Naive thymus-derived CD4-positive, alpha-beta T cell (primary cell): Measurements from ENCODE around the gene RPS25. TPM values are rescaled to one million over a fixed set of nuclear protein-coding genes. Genes with fewer than 3 reads are reported as not detected.
"Not testable (repeated sequence)": the region's sequence is repeated elsewhere in the genome, so short reads cannot be mapped to it uniquely, and the experiment has no call there.

Experiments
- ATAC-seq: fragments of 150-1000 bp; cut with Tn5 transposase; 2 replicates; pipeline ENCODE4 v1.10.0; 2021; ENCODE audit warnings: mild to moderate bottlenecking, moderate library complexity
- CTCF ChIA-PET: fragments of 350-600 bp; sonication (Branson Sonifier 250); formaldehyde crosslinking; loops from one replicate; lab custom pipeline; 2021; ENCODE audit warnings: antibody characterized with exemption; lab: Charles Lee
- POLR2A ChIA-PET: fragments of 350-600 bp; sonication (Branson Sonifier 250); formaldehyde crosslinking; loops from one replicate; lab custom pipeline; 2021; ENCODE audit warnings: antibody characterized with exemption, inconsistent platforms; lab: Charles Lee
- DNase-seq, 9 donors: peaks; one replicate each; pipeline versions ENCODE4 v3.0.0 to v3.0.0-alpha.2; 2020 to 2022; ENCODE audit warnings: mixed read lengths in 1 of 9
- H3K27ac ChIP-seq: one replicate; pipeline ENCODE4 v1.7.0; 2013; ENCODE audit warnings: mild to moderate bottlenecking, low read depth, low read length, moderate library complexity
- H3K27me3 ChIP-seq, 2 donors: one replicate each; pipeline ENCODE4 v1.7.0; 2013; ENCODE audit warnings: low read length in 2 of 2, mild to moderate bottlenecking in 2 of 2, moderate library complexity in 2 of 2; ENCODE audit not compliant: control insufficient read depth in 2 of 2, insufficient read depth in 2 of 2
- H3K36me3 ChIP-seq, 3 experiments: 1 replicate in 2 of 3; 2 replicates in 1 of 3; pipeline ENCODE4 v1.7.0; 2013; ENCODE audit warnings: low read length in 3 of 3, mild to moderate bottlenecking in 3 of 3, moderate library complexity in 1 of 3; ENCODE audit not compliant: insufficient read depth in 3 of 3, control insufficient read depth in 2 of 3
- H3K4me1 ChIP-seq, 2 donors: one replicate each; pipeline ENCODE4 v1.7.0; 2013; ENCODE audit warnings: low read length in 2 of 2, mild to moderate bottlenecking in 2 of 2, moderate library complexity in 1 of 2; ENCODE audit not compliant: control insufficient read depth in 2 of 2, insufficient read depth in 2 of 2
- H3K4me3 ChIP-seq: 2 replicates; pipeline ENCODE4 v1.7.0; 2013; ENCODE audit warnings: mild to moderate bottlenecking, low read length
- H3K9me3 ChIP-seq, 3 experiments: 1 replicate in 2 of 3; 2 replicates in 1 of 3; pipeline ENCODE4 v1.7.0; 2013; ENCODE audit warnings: low read length in 3 of 3; ENCODE audit not compliant: control insufficient read depth in 2 of 3
- H3K27ac Mint-ChIP-seq, 9 donors: one replicate each; pipeline ENCODE4 v1.8.0; 2020 to 2022; ENCODE audit warnings: mixed read lengths in 9 of 9, mild to moderate bottlenecking in 8 of 9, moderate library complexity in 5 of 9, inconsistent platforms in 2 of 9
- H3K27me3 Mint-ChIP-seq, 5 donors: one replicate each; pipeline ENCODE4 v1.8.0; 2021 to 2022; ENCODE audit warnings: mixed read lengths in 5 of 5, mild to moderate bottlenecking in 1 of 5
- H3K36me3 Mint-ChIP-seq, 5 donors: one replicate each; pipeline ENCODE4 v1.8.0; 2020 to 2022; ENCODE audit warnings: mixed read lengths in 5 of 5, mild to moderate bottlenecking in 3 of 5, inconsistent platforms in 1 of 5
- H3K4me1 Mint-ChIP-seq, 7 donors: one replicate each; pipeline ENCODE4 v1.8.0; 2020 to 2022; ENCODE audit warnings: mixed read lengths in 7 of 7, mild to moderate bottlenecking in 3 of 7, inconsistent platforms in 1 of 7
- H3K4me3 Mint-ChIP-seq, 10 donors: one replicate each; pipeline ENCODE4 v1.8.0; 2020 to 2022; ENCODE audit warnings: mild to moderate bottlenecking in 10 of 10, mixed read lengths in 10 of 10, moderate library complexity in 6 of 10, inconsistent platforms in 2 of 10
- H3K9me3 Mint-ChIP-seq, 11 donors: one replicate each; pipeline ENCODE4 v1.8.0; 2020 to 2022; ENCODE audit warnings: mixed read lengths in 11 of 11, mild to moderate bottlenecking in 4 of 11, inconsistent platforms in 1 of 11, moderate library complexity in 1 of 11
- intact Hi-C, 2 donors: fragments of 100-400 bp; cut with micrococcal nuclease; formaldehyde crosslinking; loops; one replicate each; pipeline ENCODE4 v1.15.1; 2023
- polyA plus RNA-seq, 2 donors: library from polyadenylated mRNA; unstranded; fragments of 300-500 nt; fragmentation: Illumina TruSeq; gene quantifications; one replicate each; pipeline ENCODE4 v1.2.3, GENCODE V29; 2021
- total RNA-seq, 6 experiments: library from RNA in 5 of 6; stranded (reverse) in 5 of 6; gene quantifications; 1 replicate in 5 of 6; 2 replicates in 1 of 6; pipeline ENCODE4 v1.2.3 and lab custom pipeline; 2021 to 2026

The RPS25 gene
- total and polyA plus RNA-seq, 7 experiments from 2014 or later, result 1,535 to 6,094 (median 2,866) TPM

DNA sequence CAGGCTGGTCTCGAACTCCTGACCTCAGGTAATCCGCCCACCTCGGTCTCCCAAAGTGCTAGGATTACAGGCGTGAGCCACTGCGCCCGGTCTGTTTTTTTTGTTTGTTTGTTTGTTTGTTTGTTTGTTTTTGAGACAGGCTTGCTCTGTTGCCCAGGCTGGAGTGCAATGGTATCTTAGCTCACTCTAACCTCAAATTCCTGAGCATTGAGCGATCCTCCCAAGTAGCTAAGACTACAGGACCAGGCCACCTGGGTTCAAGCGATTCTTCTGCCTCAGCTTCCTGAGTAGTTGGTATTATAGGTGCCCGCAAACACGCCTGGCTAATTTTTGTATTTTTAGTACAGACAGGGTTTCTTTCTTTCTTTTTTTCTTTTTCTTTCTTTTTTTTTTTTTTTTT, 15.3 kb upstream of the RPS25 start:
- H3K9me3 Mint-ChIP-seq, H3K36me3 ChIP-seq, H3K27me3 ChIP-seq, H3K4me3 Mint-ChIP-seq, DNase-seq, H3K36me3 Mint-ChIP-seq, H3K9me3 ChIP-seq, CTCF ChIA-PET, H3K27ac ChIP-seq, H3K27me3 Mint-ChIP-seq, ATAC-seq, H3K27ac Mint-ChIP-seq, intact Hi-C loops, H3K4me3 ChIP-seq: not testable (repeated sequence)
- H3K4me1 ChIP-seq, result peaks cover 0 to 10% of the 10 kb centered on the region in 2 donors
- POLR2A ChIA-PET, result interaction anchor here (0.8 to 1.7 kb wide), 2 partner anchors 9 to 10 kb away, joined by 3 to 4 read pairs; no protein-coding TSS in a partner anchor
- peaks cover 12 to 17% (median 15%) of the 10 kb centered on the region in 7 donors for H3K4me1 Mint-ChIP-seq

GRCh38 chr11:119031912-119032280, 13.8 kb upstream of the RPS25 start:
- CTCF ChIA-PET, result interaction anchor here (0.8 kb wide), 1 partner anchor 16 kb away, joined by 3 read pairs; no protein-coding TSS in a partner anchor
- Histone ChIP-seq H3K36me3 (peaks cover 0 to 13% (median 0%) of the 10 kb centered on the region in 3 experiments), H3K4me3 (no peak overlapping the region), H3K9me3 (no peaks in the 10 kb centered on the region), H3K4me1 (peaks cover 0 to 10% of the 10 kb centered on the region in 2 donors), H3K27me3 (no peaks in the 10 kb centered on the region), H3K27ac (no peak overlapping the region)
- POLR2A ChIA-PET, result interaction anchor here (0.8 to 5.6 kb wide), 5 partner anchors 9 to 34 kb away, joined by 3 to 67 read pairs (median 5); partner anchors contain the start of genes CENATAC, RPS25 and TRAPPC4
- no peak for ATAC-seq
- no peak for DNase-seq
- peaks cover 12 to 22% (median 15%) of the 10 kb centered on the region in 7 donors for H3K4me1 Mint-ChIP-seq
- peaks cover 0 to 1% (median 0%) of the 10 kb centered on the region in 5 donors for H3K36me3 Mint-ChIP-seq
- H3K27ac Mint-ChIP-seq, result peak overlapping the region in 3 of 9 donors; percentile 57 to 69 (median 64)
- no peaks in the 10 kb centered on the region for H3K27me3 Mint-ChIP-seq
- peak overlapping the region in 5 of 10 donors; percentile 13 to 81 (median 74) for H3K4me3 Mint-ChIP-seq
- intact Hi-C loops, result loop anchor here (2.0 kb wide), 4 partner anchors 35 to 75 kb away; partner anchors contain the start of genes HMBS (in 1 of the 2), UPK2 (in 1 of the 2) and VPS11 (in 1 of the 2)
- no peaks in the 10 kb centered on the region for H3K9me3 Mint-ChIP-seq

- H3K4me1 Mint-ChIP-seq, result peaks cover 12 to 24% (median 17%) of the 10 kb centered on the region in 7 donors
- H3K9me3 ChIP-seq, result no peaks in the 10 kb centered on the region
- peak within 1 kb of the TSS; percentile 59 to 93 (median 81) for H3K27ac Mint-ChIP-seq
- H3K4me1 ChIP-seq, result peaks cover 0 to 10% of the 10 kb centered on the region in 2 donors
- DNase-seq (peak; percentile 96 to 100 (median 98)), ATAC-seq (peak; percentile 97)
- H3K9me3 Mint-ChIP-seq, result no peaks in the 10 kb centered on the region
- no peaks in the 10 kb centered on the region for H3K27me3 Mint-ChIP-seq
- ChIA-PET POLR2A (interaction anchor here (0.6 to 5.6 kb wide), 9 partner anchors 9 to 241 kb away, joined by 3 to 67 read pairs (median 5); partner anchors contain the start of genes CENATAC, RPS25, TRAPPC4 and VPS11), CTCF (interaction anchor here (1.0 to 1.3 kb wide), 2 partner anchors 11 to 26 kb away, joined by 3 to 5 read pairs; partner anchors contain the start of genes HYOU1 and TRAPPC4)
- peaks cover 0 to 20% (median 3%) of the 10 kb centered on the region in 3 experiments for H3K36me3 ChIP-seq
- peaks cover 0 to 2% (median under 1%) of the 10 kb centered on the region in 5 donors for H3K36me3 Mint-ChIP-seq
- intact Hi-C loops, result loop anchor here (1.0 to 2.0 kb wide), 13 partner anchors 12 to 175 kb away; partner anchors contain the start of genes CENATAC (in 2 of the 2), HMBS (in 2 of the 2), HYOU1 (in 2 of the 2) and RPS25 (in 2 of the 2)
- H3K4me3 Mint-ChIP-seq, result peak within 1 kb of the TSS; percentile 62 to 93 (median 82)
- peak within 1 kb of the TSS; percentile 91 for H3K4me3 ChIP-seq
- peak within 1 kb of the TSS; percentile 79 for H3K27ac ChIP-seq
- no peaks in the 10 kb centered on the region for H3K27me3 ChIP-seq
Measured at GRCh38 chr11:119030329-119031047, 12.3 kb upstream of the RPS25 start, which contains the start of gene SLC37A4. Gene SLC37A4, minus strand, starts transcription at chr11:119030877.

GRCh38 chr11:119030029-119030328, 11.8 kb upstream of the RPS25 start:
- H3K4me3 Mint-ChIP-seq, result peak overlapping the region; percentile 62 to 93 (median 82)
- intact Hi-C loops, result loop anchor here (1.0 to 2.0 kb wide), 13 partner anchors 12 to 175 kb away; partner anchors contain the start of genes CENATAC (in 2 of the 2), HMBS (in 2 of the 2), HYOU1 (in 2 of the 2) and RPS25 (in 2 of the 2)
- H3K36me3 ChIP-seq, result peaks cover 0 to 25% (median 5%) of the 10 kb centered on the region in 3 experiments
- peak overlapping the region; percentile 79 for H3K27ac ChIP-seq
- peaks cover 0 to 6% (median 3%) of the 10 kb centered on the region in 5 donors for H3K36me3 Mint-ChIP-seq
- H3K4me1 Mint-ChIP-seq, result peaks cover 12 to 28% (median 19%) of the 10 kb centered on the region in 7 donors
- no peaks in the 10 kb centered on the region for H3K27me3 Mint-ChIP-seq
- ChIA-PET CTCF (interaction anchor here (1.0 to 1.3 kb wide), 2 partner anchors 11 to 27 kb away, joined by 3 to 5 read pairs; partner anchors contain the start of genes HYOU1 and TRAPPC4), POLR2A (interaction anchor here (0.6 to 5.6 kb wide), 9 partner anchors 8 to 100 kb away, joined by 3 to 67 read pairs (median 5); partner anchors contain the start of genes CENATAC, DPAGT1, RPS25 and TRAPPC4)
- H3K27ac Mint-ChIP-seq, result peak overlapping the region; percentile 59 to 91 (median 81)
- ATAC-seq, result no peak
- H3K9me3 Mint-ChIP-seq, result no peaks in the 10 kb centered on the region
- H3K9me3 ChIP-seq, result no peaks in the 10 kb centered on the region
- peak in 1 of 9 donors; percentile 16 for DNase-seq
- H3K27me3 ChIP-seq, result no peaks in the 10 kb centered on the region
- H3K4me1 ChIP-seq, result peaks cover 0 to 10% of the 10 kb centered on the region in 2 donors
- H3K4me3 ChIP-seq, result peak overlapping the region; percentile 91

DNA sequence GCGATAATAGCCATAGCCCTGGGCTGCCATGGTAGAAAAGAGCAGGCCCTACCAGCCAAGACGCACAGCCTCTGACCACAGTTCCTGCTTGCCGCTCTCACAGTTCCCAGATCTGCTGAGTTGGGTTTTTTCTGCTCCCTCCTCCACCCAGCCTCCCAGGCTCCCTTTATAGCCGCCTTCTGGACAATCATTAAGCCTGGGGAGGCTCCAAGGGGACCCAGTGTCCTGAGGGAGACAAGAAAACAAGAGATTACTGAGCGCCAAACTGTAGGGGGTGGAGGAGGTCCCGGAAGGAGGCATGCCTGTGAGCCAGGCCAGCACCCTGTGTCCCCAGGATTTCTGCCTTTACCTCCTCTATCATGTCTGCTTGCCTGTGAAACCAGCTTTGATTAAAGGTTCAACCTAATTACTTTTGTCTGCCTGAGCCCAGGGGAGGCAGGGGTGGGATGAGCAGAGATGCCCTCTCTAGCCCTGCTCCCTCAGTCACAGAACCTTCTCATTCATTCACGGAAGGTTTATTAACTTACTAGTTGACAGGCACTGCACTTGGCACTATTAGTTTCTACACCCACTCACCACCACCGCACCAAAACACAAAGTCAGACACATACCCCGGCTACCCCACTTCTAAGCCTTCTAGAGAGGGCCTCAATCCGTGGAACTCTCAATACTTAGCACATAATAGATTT, 11.3 kb upstream of the RPS25 start:
- peaks cover 12 to 31% (median 24%) of the 10 kb centered on the region in 7 donors for H3K4me1 Mint-ChIP-seq
- no peaks in the 10 kb centered on the region for H3K9me3 ChIP-seq
- H3K27ac ChIP-seq, result peak overlapping the region; percentile 79
- no peaks in the 10 kb centered on the region for H3K27me3 ChIP-seq
- H3K4me3 ChIP-seq, result peak overlapping the region; percentile 91
- H3K27ac Mint-ChIP-seq, result peak overlapping the region; percentile 59 to 91 (median 81)
- no peak for ATAC-seq
- intact Hi-C loops, result loop anchor here (1.0 to 2.0 kb wide), 13 partner anchors 11 to 176 kb away; partner anchors contain the start of genes CENATAC (in 2 of the 2), HMBS (in 2 of the 2), HYOU1 (in 2 of the 2) and RPS25 (in 2 of the 2)
- H3K4me3 Mint-ChIP-seq, result peak overlapping the region; percentile 62 to 93 (median 82)
- DNase-seq, result peak in 1 of 9 donors; percentile 13
- no peaks in the 10 kb centered on the region for H3K27me3 Mint-ChIP-seq
- peaks cover 0 to 8% (median 3%) of the 10 kb centered on the region in 5 donors for H3K36me3 Mint-ChIP-seq
- ChIA-PET POLR2A (interaction anchor here (0.6 to 5.6 kb wide), 7 partner anchors 8 to 73 kb away, joined by 3 to 67 read pairs (median 5); partner anchors contain the start of genes CENATAC, DPAGT1, RPS25 and TRAPPC4), CTCF (interaction anchor here (1.3 kb wide), 1 partner anchor 10 kb away, joined by 5 read pairs; the partner anchor contains the start of gene TRAPPC4)
- H3K36me3 ChIP-seq, result peaks cover 0 to 30% (median 5%) of the 10 kb centered on the region in 3 experiments
- H3K4me1 ChIP-seq, result peaks cover 0 to 10% of the 10 kb centered on the region in 2 donors
- H3K9me3 Mint-ChIP-seq, result no peaks in the 10 kb centered on the region
